Sigmoid colon (tissue), 7 donors: ENCODE data around the gene DNAJC6. TPM values are rescaled to one million over a fixed set of nuclear protein-coding genes. Genes with fewer than 3 reads are reported as not detected.
A peak's percentile ranks its signal among the peaks of the same experiment; 100 is the strongest.

ENCODE experiments used
- DNase-seq: peaks from one replicate; pipeline ENCODE4 v3.0.0-alpha.2; 2019
- H3K27ac ChIP-seq, 4 donors: fragments of 200-600 bp; sonication (generic); one replicate each; pipeline ENCODE4 v1.5.1; 2016 to 2019; ENCODE audit warnings: mild to moderate bottlenecking in 1 of 4
- H3K27me3 ChIP-seq, 3 donors: fragments of 200-600 bp; sonication (generic); one replicate each; pipeline ENCODE4 v1.5.1; 2019; ENCODE audit warnings: mild to moderate bottlenecking in 1 of 3
- H3K36me3 ChIP-seq, 4 donors: fragments of 200-600 bp; sonication (generic); one replicate each; pipeline ENCODE4 v1.5.1; 2016 to 2019
- H3K4me1 ChIP-seq, 4 donors: fragments of 200-600 bp; sonication (generic); one replicate each; pipeline ENCODE4 v1.5.1; 2017 to 2019
- H3K4me3 ChIP-seq, 4 donors: fragments of 200-600 bp; sonication (generic); one replicate each; pipeline ENCODE4 v1.5.1; 2017 to 2019; ENCODE audit warnings: mild to moderate bottlenecking in 2 of 4, moderate library complexity in 1 of 4
- H3K9me3 ChIP-seq, 4 donors: fragments of 200-600 bp in 3 of 4; sonication (generic) in 3 of 4; one replicate each; pipeline versions ENCODE4 v1.5.1 to v1.6.1; 2013 to 2019
- CTCF ChIP-seq, 4 experiments: fragments of 450-650 bp in 3 of 4; fragments of 200-600 bp in 1 of 4; IDR thresholded peaks; one replicate each; pipeline ENCODE4 v1.5.1; 2016 to 2019; ENCODE audit warnings: antibody characterized with exemption in 4 of 4, mild to moderate bottlenecking in 3 of 4, moderate library complexity in 2 of 4
- EP300 ChIP-seq, 4 donors: sonication (generic); formaldehyde crosslinking; IDR thresholded peaks; one replicate each; pipeline ENCODE4 v1.6.1; 2017; ENCODE audit warnings: antibody characterized with exemption in 4 of 4
- POLR2A ChIP-seq, 2 donors: fragments of 450-650 bp; IDR thresholded peaks; one replicate each; pipeline ENCODE4 v1.6.1; 2016; ENCODE audit warnings: antibody characterized with exemption in 2 of 2, mild to moderate bottlenecking in 2 of 2, moderate library complexity in 2 of 2
- POLR2AphosphoS5 ChIP-seq, 4 donors: sonication (generic); formaldehyde crosslinking; IDR thresholded peaks; one replicate each; pipeline ENCODE4 v1.6.1; 2017; ENCODE audit warnings: antibody characterized with exemption in 4 of 4
- whole genome bisulfite sequencing, 2 donors: extraction: QIAGEN DNeasy Blood & Tissue Kit; methylation state at CpG; one replicate each; pipeline ENCODE4 v1.1.7; 2013; 5-methylcytosine and 5-hydroxymethylcytosine counted together
- intact Hi-C: fragments of 100-400 bp; cut with DNase I; formaldehyde crosslinking; loops from one replicate; pipeline ENCODE4 v1.15.1; 2023
- polyA plus RNA-seq, 3 donors: library from polyadenylated mRNA; stranded (reverse); fragments of 200-250 nt; gene quantifications; one replicate each; pipeline ENCODE4 v1.2.3, GENCODE V29; 2013
- total RNA-seq, 4 donors: library from RNA; depleted of rRNA; stranded (reverse); fragments of >200 nt; gene quantifications; one replicate each; pipeline ENCODE4 v1.1.0, GENCODE V29; 2016
- donor health status: healthy with polysubstance abuse.
- donor health status: Bipolar disorder and iron deficiency.
- donor health status: healthy.

The DNAJC6 gene
- total and polyA plus RNA-seq, 7 donors, result 0.23 to 7.1 (median 3.9) TPM

GRCh38 chr1:65423884-65424572 lies 114.7 kb downstream of the DNAJC6 start:
- H3K27me3 ChIP-seq, result no peaks in the 10 kb centered on the region
- no peak overlapping the region for H3K4me3 ChIP-seq
- DNase-seq, result no peak
- H3K27ac ChIP-seq, result no peak overlapping the region
- H3K4me1 ChIP-seq, result peaks cover 0 to 42% (median 34%) of the 10 kb centered on the region in 4 donors
- WGBS, 2 donors, result 77 to 89% methylated on average over 2 of the region's 2 CpGs
- H3K9me3 ChIP-seq, result no peaks in the 10 kb centered on the region
- H3K36me3 ChIP-seq, result peaks cover 0 to 37% (median 7%) of the 10 kb centered on the region in 4 donors
- intact Hi-C loops, result loop anchor here (5.0 kb wide), 2 partner anchors 277 to 357 kb away; partner anchors contain the start of gene AK4
- no peak for TF ChIP-seq POLR2A (IDR thresholded peaks at IDR 0.05)
- no peak for TF ChIP-seq EP300 (IDR thresholded peaks at IDR 0.05)
- TF ChIP-seq CTCF (IDR thresholded peaks at IDR 0.05), result no peak
- no peak for TF ChIP-seq POLR2AphosphoS5 (IDR thresholded peaks at IDR 0.05)

GRCh38 chr1:65424573-65424889 lies 115.2 kb downstream of the DNAJC6 start:
- DNase-seq, result no peak
- Histone ChIP-seq H3K27ac (no peak overlapping the region), H3K9me3 (no peaks in the 10 kb centered on the region), H3K4me3 (no peak overlapping the region), H3K4me1 (peaks cover 0 to 42% (median 32%) of the 10 kb centered on the region in 4 donors), H3K27me3 (no peaks in the 10 kb centered on the region), H3K36me3 (peaks cover 0 to 41% (median 7%) of the 10 kb centered on the region in 4 donors)
- intact Hi-C loops, result loop anchor here (5.0 kb wide), 2 partner anchors 277 to 357 kb away; partner anchors contain the start of gene AK4
- no peak for TF ChIP-seq POLR2A (IDR thresholded peaks at IDR 0.05)
- no peak for TF ChIP-seq EP300 (IDR thresholded peaks at IDR 0.05)
- 61 to 84% methylated on average over 1 of the region's 1 CpG for WGBS, 2 donors

- H3K4me1 ChIP-seq, result peaks cover 0 to 42% (median 33%) of the 10 kb centered on the region in 4 donors
- H3K4me3 ChIP-seq, result no peak overlapping the region
- no peak for DNase-seq
- no peak for TF ChIP-seq POLR2A (IDR thresholded peaks at IDR 0.05)
- no peak for TF ChIP-seq EP300 (IDR thresholded peaks at IDR 0.05)
- no peak for TF ChIP-seq POLR2AphosphoS5 (IDR thresholded peaks at IDR 0.05)
- no peak for TF ChIP-seq CTCF (IDR thresholded peaks at IDR 0.05)
- intact Hi-C loops, result no loop called here
- H3K27me3 ChIP-seq, result no peaks in the 10 kb centered on the region
- 94% methylated on average over 2 of the region's 2 CpGs for WGBS, 2 donors
- no peak overlapping the region for H3K27ac ChIP-seq
- peaks cover 0 to 45% (median 7%) of the 10 kb centered on the region in 4 donors for H3K36me3 ChIP-seq
- no peaks in the 10 kb centered on the region for H3K9me3 ChIP-seq
These were observed 115.7 kb downstream of the DNAJC6 start for GRCh38 chr1:65425006-65425405.

GRCh38 chr1:65425697-65426096 lies 116.4 kb downstream of the DNAJC6 start:
- H3K36me3 ChIP-seq, result peaks cover 0 to 52% (median 9%) of the 10 kb centered on the region in 4 donors
- intact Hi-C loops, result no loop called here
- H3K4me3 ChIP-seq, result no peak overlapping the region
- no peaks in the 10 kb centered on the region for H3K27me3 ChIP-seq
- H3K27ac ChIP-seq, result peak overlapping the region in 1 of 4 donors; percentile 62
- WGBS, 2 donors, result 96 to 97% methylated on average over 3 of the region's 3 CpGs
- peaks cover 0 to 42% (median 33%) of the 10 kb centered on the region in 4 donors for H3K4me1 ChIP-seq
- TF ChIP-seq CTCF (IDR thresholded peaks at IDR 0.05) (no peak), EP300 (IDR thresholded peaks at IDR 0.05) (no peak), POLR2AphosphoS5 (IDR thresholded peaks at IDR 0.05) (no peak), POLR2A (IDR thresholded peaks at IDR 0.05) (no peak)
- DNase-seq, result no peak
- no peaks in the 10 kb centered on the region for H3K9me3 ChIP-seq

- Histone ChIP-seq H3K27ac (peak overlapping the region in 1 of 4 donors; percentile 55), H3K27me3 (no peaks in the 10 kb centered on the region), H3K9me3 (no peaks in the 10 kb centered on the region), H3K4me3 (no peak overlapping the region), H3K4me1 (peaks cover 0 to 20% (median 9%) of the 10 kb centered on the region in 4 donors), H3K36me3 (peaks cover 0 to 77% (median 16%) of the 10 kb centered on the region in 4 donors)
- intact Hi-C loops, result no loop called here
- 96 to 97% methylated on average over 2 of the region's 2 CpGs for WGBS, 2 donors
- DNase-seq, result no peak
- no peak for TF ChIP-seq POLR2A (IDR thresholded peaks at IDR 0.05)
- TF ChIP-seq POLR2AphosphoS5 (IDR thresholded peaks at IDR 0.05), result no peak
- TF ChIP-seq EP300 (IDR thresholded peaks at IDR 0.05), result no peak
- TF ChIP-seq CTCF (IDR thresholded peaks at IDR 0.05), result no peak
These were observed 119.7 kb downstream of the DNAJC6 start for GRCh38 chr1:65429078-65429477.
